Measurements from ENCODE around the gene ZNF853. TPM values are rescaled to one million over a fixed set of nuclear protein-coding genes. Genes with fewer than 3 reads are reported as not detected.

Gene ZNF853
- total and polyA plus RNA-seq, 12 donors: 1.2 to 15.3 (median 4.7) TPM

GRCh38 chr7:6588566-6588965, 26.8 kb upstream of the ZNF853 start:
- no peaks in the 10 kb centered on the region for H3K27me3 ChIP-seq
- 85 to 94% (median 90%) methylated on average over 9 of the region's 9 CpGs for WGBS, 4 donors
- no peak overlapping the region for H3K4me3 ChIP-seq
- no peak for DNase-seq
- no peak for TF ChIP-seq CTCF (IDR thresholded peaks at IDR 0.05)
- no peak for TF ChIP-seq POLR2A (IDR thresholded peaks at IDR 0.05)
- peaks cover 0 to 55% of the 10 kb centered on the region in 2 donors for H3K36me3 ChIP-seq (replicated peaks in 1 of 2)
- H3K4me1 ChIP-seq (replicated peaks in 1 of 2): peaks cover 0 to 15% of the 10 kb centered on the region in 2 donors
- intact Hi-C loops (cut with DNase I): no loop called here
- no peaks in the 10 kb centered on the region for H3K9me3 ChIP-seq (replicated peaks in 1 of 3)
- H3K27ac ChIP-seq: no peak overlapping the region

GRCh38 chr7:6589151-6589828, 26.1 kb upstream of the ZNF853 start:
- peak overlapping the region in 1 of 4 donors; percentile 100 for H3K4me3 ChIP-seq
- 42 to 97% (median 60%) methylated on average over 6 to 22 of the region's 22 CpGs for WGBS, 4 donors
- H3K9me3 ChIP-seq (replicated peaks in 1 of 3): no peaks in the 10 kb centered on the region
- TF ChIP-seq POLR2A (IDR thresholded peaks at IDR 0.05) (no peak), CTCF (IDR thresholded peaks at IDR 0.05) (no peak)
- intact Hi-C loops (cut with DNase I): no loop called here
- peaks cover 0 to 15% of the 10 kb centered on the region in 2 donors for H3K4me1 ChIP-seq (replicated peaks in 1 of 2)
- H3K27me3 ChIP-seq: no peaks in the 10 kb centered on the region
- H3K36me3 ChIP-seq (replicated peaks in 1 of 2): peaks cover 0 to 56% of the 10 kb centered on the region in 2 donors
- DNase-seq: no peak
- H3K27ac ChIP-seq: peak overlapping the region in 2 of 5 donors; percentile 81 to 97

- peaks cover 0 to 15% of the 10 kb centered on the region in 2 donors for H3K4me1 ChIP-seq (replicated peaks in 1 of 2)
- 0 to 1% (median 0%) methylated on average over 3 to 107 of the region's 107 CpGs for WGBS, 4 donors
- intact Hi-C loops (cut with DNase I): no loop called here
- H3K4me3 ChIP-seq: peak within 1 kb of the TSS; percentile 57 to 100 (median 74)
- peak within 1 kb of the TSS; percentile 63 to 97 (median 85) for H3K27ac ChIP-seq
- H3K9me3 ChIP-seq (replicated peaks in 1 of 3): no peaks in the 10 kb centered on the region
- H3K27me3 ChIP-seq: no peaks in the 10 kb centered on the region
- peaks cover 0 to 56% of the 10 kb centered on the region in 2 donors for H3K36me3 ChIP-seq (replicated peaks in 1 of 2)
- DNase-seq: peak; percentile 70 to 84 (median 80)
- TF ChIP-seq CTCF (IDR thresholded peaks at IDR 0.05) (peak in 4 of 6 experiments; percentile 8 to 99 (median 92)), POLR2A (IDR thresholded peaks at IDR 0.05) (peak; percentile 80 to 88)
These were observed 25.4 kb upstream of the ZNF853 start, which contains the start of gene INTS15 for GRCh38 chr7:6589829-6590644. Gene INTS15, plus strand, starts transcription at chr7:6590021. Its CDS starts 263 bp downstream, at chr7:6590284.

- intact Hi-C loops (cut with DNase I): no loop called here
- peak in 4 of 7 donors; percentile 33 to 62 (median 39) for DNase-seq
- no peaks in the 10 kb centered on the region for H3K9me3 ChIP-seq (replicated peaks in 1 of 3)
- no peak for TF ChIP-seq POLR2A (IDR thresholded peaks at IDR 0.05)
- TF ChIP-seq CTCF (IDR thresholded peaks at IDR 0.05): peak in 1 of 6 experiments; percentile 17
- H3K4me1 ChIP-seq (replicated peaks in 1 of 2): peaks cover 0 to 15% of the 10 kb centered on the region in 2 donors
- peaks cover 0 to 56% of the 10 kb centered on the region in 2 donors for H3K36me3 ChIP-seq (replicated peaks in 1 of 2)
- H3K27me3 ChIP-seq: no peaks in the 10 kb centered on the region
- peak overlapping the region in 3 of 4 donors; percentile 57 to 100 (median 66) for H3K4me3 ChIP-seq
- WGBS, 4 donors: 5 to 10% (median 8%) methylated on average over 9 to 10 of the region's 10 CpGs
- peak overlapping the region; percentile 63 to 97 (median 85) for H3K27ac ChIP-seq
These were observed 24.7 kb upstream of the ZNF853 start for GRCh38 chr7:6590645-6591110.
